ENCODE measurements around the gene RTP3.

- no peak for TF ChIP-seq POLR2AphosphoS5 (IDR thresholded peaks at IDR 0.05)
- TF ChIP-seq, protein P1, sequence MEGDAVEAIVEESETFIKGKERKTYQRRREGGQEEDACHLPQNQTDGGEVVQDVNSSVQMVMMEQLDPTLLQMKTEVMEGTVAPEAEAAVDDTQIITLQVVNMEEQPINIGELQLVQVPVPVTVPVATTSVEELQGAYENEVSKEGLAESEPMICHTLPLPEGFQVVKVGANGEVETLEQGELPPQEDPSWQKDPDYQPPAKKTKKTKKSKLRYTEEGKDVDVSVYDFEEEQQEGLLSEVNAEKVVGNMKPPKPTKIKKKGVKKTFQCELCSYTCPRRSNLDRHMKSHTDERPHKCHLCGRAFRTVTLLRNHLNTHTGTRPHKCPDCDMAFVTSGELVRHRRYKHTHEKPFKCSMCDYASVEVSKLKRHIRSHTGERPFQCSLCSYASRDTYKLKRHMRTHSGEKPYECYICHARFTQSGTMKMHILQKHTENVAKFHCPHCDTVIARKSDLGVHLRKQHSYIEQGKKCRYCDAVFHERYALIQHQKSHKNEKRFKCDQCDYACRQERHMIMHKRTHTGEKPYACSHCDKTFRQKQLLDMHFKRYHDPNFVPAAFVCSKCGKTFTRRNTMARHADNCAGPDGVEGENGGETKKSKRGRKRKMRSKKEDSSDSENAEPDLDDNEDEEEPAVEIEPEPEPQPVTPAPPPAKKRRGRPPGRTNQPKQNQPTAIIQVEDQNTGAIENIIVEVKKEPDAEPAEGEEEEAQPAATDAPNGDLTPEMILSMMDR (IDR thresholded peaks at IDR 0.05; ENCODE audit: poor library complexity, severe bottlenecking): no peak
- no peak for TF ChIP-seq EZH2 (IDR thresholded peaks at IDR 0.05; ENCODE audit: borderline replicate concordance, insufficient read depth, low read length, poor library complexity, severe bottlenecking)
- no peak for TF ChIP-seq REST (IDR thresholded peaks at IDR 0.05; ENCODE audit: borderline replicate concordance)
- TF ChIP-seq TAF1 (IDR thresholded peaks at IDR 0.05; ENCODE audit: low read depth): no peak
- TF ChIP-seq MXI1 (conservative IDR thresholded peaks at IDR 0.05; ENCODE audit: poor library complexity, severe bottlenecking): no peak
- no peak for TF ChIP-seq SMC3 (conservative IDR thresholded peaks at IDR 0.05; ENCODE audit: poor library complexity)
- no peak for TF ChIP-seq EP300 (conservative IDR thresholded peaks at IDR 0.05; ENCODE audit: poor library complexity, severe bottlenecking)
- no peak for TF ChIP-seq RAD21 (conservative IDR thresholded peaks at IDR 0.05)
These were observed 16.1 kb upstream of the RTP3 start for GRCh38 chr3:46481636-46482035.

Data from neural cell (in vitro differentiated cells).